Coronary artery (tissue), 2 donors: ENCODE data around the gene CYP2J2.

Source experiments
- DNase-seq: peaks from one replicate; pipeline ENCODE4 v3.0.0-alpha.2; 2017; ENCODE audit warnings: low spot score
- H3K27ac ChIP-seq, 2 donors: fragments of 200-600 bp; sonication (generic); one replicate each; pipeline ENCODE4 v1.5.1; 2016 to 2019
- H3K4me3 ChIP-seq: fragments of 200-600 bp; sonication (generic); 2 replicates; pipeline ENCODE4 v1.5.1; 2016; ENCODE audit warnings: mild to moderate bottlenecking, moderate library complexity
- TF ChIP-seq, protein P1 (sequence below): fragments of 200-600 bp; sonication (generic); IDR thresholded peaks from one replicate; pipeline ENCODE4 v1.5.1; 2019; ENCODE audit warnings: antibody characterized with exemption

CYP2J2 gene

GRCh38 chr1:59967141-59967697 is 40.6 kb upstream of the CYP2J2 start:
- TF ChIP-seq, protein P1, sequence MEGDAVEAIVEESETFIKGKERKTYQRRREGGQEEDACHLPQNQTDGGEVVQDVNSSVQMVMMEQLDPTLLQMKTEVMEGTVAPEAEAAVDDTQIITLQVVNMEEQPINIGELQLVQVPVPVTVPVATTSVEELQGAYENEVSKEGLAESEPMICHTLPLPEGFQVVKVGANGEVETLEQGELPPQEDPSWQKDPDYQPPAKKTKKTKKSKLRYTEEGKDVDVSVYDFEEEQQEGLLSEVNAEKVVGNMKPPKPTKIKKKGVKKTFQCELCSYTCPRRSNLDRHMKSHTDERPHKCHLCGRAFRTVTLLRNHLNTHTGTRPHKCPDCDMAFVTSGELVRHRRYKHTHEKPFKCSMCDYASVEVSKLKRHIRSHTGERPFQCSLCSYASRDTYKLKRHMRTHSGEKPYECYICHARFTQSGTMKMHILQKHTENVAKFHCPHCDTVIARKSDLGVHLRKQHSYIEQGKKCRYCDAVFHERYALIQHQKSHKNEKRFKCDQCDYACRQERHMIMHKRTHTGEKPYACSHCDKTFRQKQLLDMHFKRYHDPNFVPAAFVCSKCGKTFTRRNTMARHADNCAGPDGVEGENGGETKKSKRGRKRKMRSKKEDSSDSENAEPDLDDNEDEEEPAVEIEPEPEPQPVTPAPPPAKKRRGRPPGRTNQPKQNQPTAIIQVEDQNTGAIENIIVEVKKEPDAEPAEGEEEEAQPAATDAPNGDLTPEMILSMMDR = no peak
- Histone ChIP-seq H3K4me3 (no peak overlapping the region), H3K27ac (no peak overlapping the region)
- no peak for DNase-seq

- Histone ChIP-seq H3K27ac (no peak overlapping the region), H3K4me3 (no peak overlapping the region)
- DNase-seq = no peak
- TF ChIP-seq, protein P1 = no peak
Observed at GRCh38 chr1:59952065-59952464, 25.5 kb upstream of the CYP2J2 start.

- H3K27ac ChIP-seq = no peak overlapping the region
- no peak for DNase-seq
- H3K4me3 ChIP-seq = no peak overlapping the region
- TF ChIP-seq, protein P1 = no peak
Observed at GRCh38 chr1:59949648-59950047, 23.1 kb upstream of the CYP2J2 start.

DNA sequence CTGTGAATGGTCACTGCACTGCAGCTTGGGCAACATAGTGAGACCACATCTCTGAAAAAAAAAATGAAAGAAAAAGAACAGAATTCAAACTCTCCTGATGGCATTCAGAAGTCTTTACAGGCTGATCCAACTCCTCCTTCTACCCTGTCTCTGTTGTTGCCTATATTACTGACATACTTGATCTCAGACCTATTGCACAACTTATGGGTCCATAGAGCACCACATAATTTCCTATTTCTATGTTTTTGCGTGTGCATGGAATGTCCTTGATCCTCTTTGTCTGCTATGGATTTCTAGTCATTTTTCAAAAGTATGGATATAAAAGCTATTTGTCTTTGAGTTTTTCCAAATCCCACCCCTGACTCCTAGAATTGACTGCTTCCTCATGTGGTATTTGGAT is 22.4 kb upstream of the CYP2J2 start:
- Histone ChIP-seq H3K27ac (no peak overlapping the region), H3K4me3 (no peak overlapping the region)
- TF ChIP-seq, protein P1 = no peak
- no peak for DNase-seq

DNA sequence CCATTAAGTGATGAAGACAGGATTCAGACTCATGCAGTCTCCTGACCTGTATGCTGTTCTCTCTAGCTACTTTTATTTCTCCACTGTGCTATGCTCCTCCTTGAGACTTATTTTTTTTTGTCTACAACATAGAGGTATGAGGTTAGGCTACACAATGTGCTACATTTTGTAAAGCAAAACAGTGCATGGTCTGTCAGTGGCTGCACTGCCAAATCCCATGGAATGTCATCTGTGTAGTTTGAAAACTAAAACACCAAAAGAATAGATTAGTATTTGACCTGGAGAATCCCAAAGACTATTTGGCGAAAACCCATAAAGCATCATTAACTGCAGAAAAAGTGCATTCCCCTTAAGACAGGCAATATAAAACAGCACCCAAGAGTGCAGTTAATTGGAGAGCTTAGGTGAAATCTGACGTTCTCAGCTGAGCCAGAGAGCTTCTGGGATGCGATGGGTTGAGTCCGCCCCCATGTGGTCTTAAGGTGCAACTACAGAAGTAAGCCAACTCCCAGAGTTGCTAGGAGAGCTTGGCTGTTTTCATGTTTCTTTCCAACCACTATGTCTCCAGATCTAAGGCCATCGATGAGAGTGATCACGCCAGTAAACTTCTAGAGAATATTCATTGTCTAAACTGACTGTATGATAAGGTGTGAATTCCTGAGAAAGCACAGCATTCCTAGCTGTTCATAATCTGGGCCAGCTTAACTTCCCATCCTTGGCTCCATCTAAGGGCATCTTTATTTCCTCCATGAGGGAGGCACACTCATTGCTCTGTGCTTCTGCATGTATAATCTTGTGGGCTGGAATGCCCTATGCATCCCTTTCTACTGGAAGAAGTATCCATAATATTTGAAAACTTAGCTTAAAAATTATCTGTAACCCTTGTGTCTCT is 20.7 kb upstream of the CYP2J2 start:
- TF ChIP-seq, protein P1 = peak; percentile 73
- DNase-seq = no peak
- no peak overlapping the region for H3K4me3 ChIP-seq
- no peak overlapping the region for H3K27ac ChIP-seq

GRCh38 chr1:59945790-59946189 is 19.2 kb upstream of the CYP2J2 start:
- no peak for DNase-seq
- H3K27ac ChIP-seq = no peak overlapping the region
- TF ChIP-seq, protein P1 = no peak

GRCh38 chr1:59939393-59939792 is 12.8 kb upstream of the CYP2J2 start:
- no peak for DNase-seq
- no peak overlapping the region for H3K27ac ChIP-seq
- no peak overlapping the region for H3K4me3 ChIP-seq
- TF ChIP-seq, protein P1 = no peak

More at GRCh38 chr1:59945790-59946189, 19.2 kb upstream of the CYP2J2 start:
- H3K4me3 ChIP-seq = no peak overlapping the region
